SIG-M5 treated with dmso at 0.1 percent for 504 hours (cell line): ENCODE measurements around the gene NFATC2.

Source experiments
- DNase-seq: peaks from one replicate; lab custom pipeline; 2025; ENCODE audit not compliant: unreplicated experiment; lab: John Stamatoyannopoulos, UW

The NFATC2 gene

GRCh38 chr20:51542571-51543421, at the start of gene NFATC2:
NFATC2 (minus strand) TSS chr20:51542719; CDS start chr20:51542499, 220 bp downstream.
- DNase-seq, result no peak

- no peak for DNase-seq
Observed at GRCh38 chr20:51591871-51592270, 49.4 kb upstream of the NFATC2 start.

GRCh38 chr20:51588762-51589161, 46.2 kb upstream of the NFATC2 start:
- DNase-seq, result no peak

GRCh38 chr20:51587145-51587544, 44.6 kb upstream of the NFATC2 start:
- DNase-seq, result no peak

- no peak for DNase-seq
Observed at GRCh38 chr20:51586005-51586440, 43.5 kb upstream of the NFATC2 start.

GRCh38 chr20:51585148-51585547, 42.6 kb upstream of the NFATC2 start:
- DNase-seq, result no peak

GRCh38 chr20:51584737-51585136, 42.2 kb upstream of the NFATC2 start:
- DNase-seq, result no peak

- DNase-seq, result no peak
Observed at GRCh38 chr20:51584116-51584515, 41.6 kb upstream of the NFATC2 start.

GRCh38 chr20:51583499-51583898, 41.0 kb upstream of the NFATC2 start:
- DNase-seq, result no peak

- no peak for DNase-seq
Observed at GRCh38 chr20:51583073-51583472, 40.6 kb upstream of the NFATC2 start.

- DNase-seq, result no peak
Observed at GRCh38 chr20:51581571-51581970, 39.1 kb upstream of the NFATC2 start.

GRCh38 chr20:51579137-51579536, 36.6 kb upstream of the NFATC2 start:
- DNase-seq, result no peak

GRCh38 chr20:51578145-51578459, 35.6 kb upstream of the NFATC2 start:
- DNase-seq, result no peak

- no peak for DNase-seq
Observed at GRCh38 chr20:51577432-51578144, 35.1 kb upstream of the NFATC2 start.

GRCh38 chr20:51575486-51575885, 33.0 kb upstream of the NFATC2 start:
- no peak for DNase-seq

GRCh38 chr20:51574248-51575033, 31.9 kb upstream of the NFATC2 start:
- no peak for DNase-seq

- no peak for DNase-seq
Observed at GRCh38 chr20:51573576-51574243, 31.2 kb upstream of the NFATC2 start.

GRCh38 chr20:51571460-51571794, 28.9 kb upstream of the NFATC2 start:
- no peak for DNase-seq

GRCh38 chr20:51570739-51571459, 28.4 kb upstream of the NFATC2 start:
- DNase-seq, result no peak
